ENCODE results near the gene ITLN1. TPM values are rescaled to one million over a fixed set of nuclear protein-coding genes. Genes with fewer than 3 reads are reported as not detected.

Gene ITLN1
- not detected in 2 replicates for total RNA-seq

GRCh38 chr1:160885042-160885441 is at the start of gene ITLN1:
Gene ITLN1 (minus strand): TSS chr1:160885180. CDS start chr1:160884877, 303 bp downstream.

GRCh38 chr1:160862203-160863060 is 22.5 kb downstream of the ITLN1 start, which contains the start of gene CD244:
Gene CD244 (minus strand): TSS chr1:160862887. CDS start chr1:160862677, 210 bp downstream.

Other genes starting within 250 kb of the ITLN1 start
- gene SLAMF1, start 238.1 kb downstream of the ITLN1 start, total RNA-seq, result not detected in 2 replicates
- gene CD48, start 173.4 kb downstream of the ITLN1 start, total RNA-seq, result not detected in 2 replicates
- not detected in 2 replicates for gene SLAMF7, start 145.9 kb downstream of the ITLN1 start, total RNA-seq
- not detected in 2 replicates for gene LY9, start 89.0 kb downstream of the ITLN1 start, total RNA-seq
- not detected in 2 replicates for gene CD244, start 22.3 kb downstream of the ITLN1 start, total RNA-seq
- not detected in 2 replicates for gene ITLN2, start 69.6 kb upstream of the ITLN1 start, total RNA-seq
- gene F11R, start 136.0 kb upstream of the ITLN1 start, total RNA-seq, result 0.53 and 0.86 TPM in 2 replicates
- 0.86 and 2.5 TPM in 2 replicates for gene TSTD1, start 153.8 kb upstream of the ITLN1 start, total RNA-seq
- gene USF1, start 160.8 kb upstream of the ITLN1 start, total RNA-seq, result 65.7 and 69.8 TPM in 2 replicates
- gene ARHGAP30, start 184.7 kb upstream of the ITLN1 start, total RNA-seq, result not detected in 2 replicates
- gene NECTIN4, start 204.4 kb upstream of the ITLN1 start, total RNA-seq, result under 0.01 and 1.4 TPM in 2 replicates
- 2.5 and 4.0 TPM in 2 replicates for gene KLHDC9, start 213.2 kb upstream of the ITLN1 start, total RNA-seq
- 36.3 and 83.5 TPM in 2 replicates for gene PFDN2, start 232.9 kb upstream of the ITLN1 start, total RNA-seq
- 43.8 and 61.1 TPM in 2 replicates for gene NIT1, start 232.9 kb upstream of the ITLN1 start, total RNA-seq
- 31.4 and 31.9 TPM in 2 replicates for gene DEDD, start 247.5 kb upstream of the ITLN1 start, total RNA-seq